ENCODE measurements around the gene FANCL. TPM values are rescaled to one million over a fixed set of nuclear protein-coding genes. Genes with fewer than 3 reads are reported as not detected.

FANCL gene
- total and polyA plus RNA-seq, 7 donors, result 3.9 to 6.4 (median 5.5) TPM

DNA sequence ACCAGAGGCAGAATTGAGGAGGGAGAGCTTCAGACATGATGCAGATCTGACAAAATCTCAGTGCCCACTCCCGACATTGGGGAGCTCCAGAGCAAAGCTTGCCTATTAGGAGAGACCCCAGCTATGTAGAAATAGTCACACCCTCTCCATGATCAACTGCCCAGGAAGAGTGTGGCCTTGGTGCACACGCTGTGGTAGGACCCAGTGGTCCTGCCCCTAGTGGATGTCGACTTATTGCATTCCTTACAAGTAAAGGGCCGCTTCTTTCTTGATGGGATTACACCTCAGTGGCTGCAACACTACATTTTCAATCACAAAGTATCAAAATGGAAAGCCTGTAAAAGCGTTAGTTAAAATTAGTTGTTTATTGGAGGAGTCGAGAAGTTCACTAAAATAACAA lies 130.4 kb downstream of the FANCL start:
- H3K27me3 ChIP-seq (ENCODE audit: insufficient read depth in 3 of 3, low read length in 2 of 3), result no peaks in the 10 kb centered on the region
- intact Hi-C loops (cut with DNase I), result no loop called here
- H3K4me3 ChIP-seq, result no peak overlapping the region
- WGBS, 3 donors, result 94 to 98% (median 96%) methylated on average over 6 of the region's 6 CpGs
- H3K9me3 ChIP-seq, result no peaks in the 10 kb centered on the region
- H3K4me1 ChIP-seq, result no peaks in the 10 kb centered on the region
- no peak for DNase-seq
- ATAC-seq, result no peak
- no peak overlapping the region for H3K27ac ChIP-seq
- no peaks in the 10 kb centered on the region for H3K36me3 ChIP-seq (ENCODE audit: insufficient read depth in 1 of 2, low read depth in 1 of 2)
- TF ChIP-seq, protein P1, sequence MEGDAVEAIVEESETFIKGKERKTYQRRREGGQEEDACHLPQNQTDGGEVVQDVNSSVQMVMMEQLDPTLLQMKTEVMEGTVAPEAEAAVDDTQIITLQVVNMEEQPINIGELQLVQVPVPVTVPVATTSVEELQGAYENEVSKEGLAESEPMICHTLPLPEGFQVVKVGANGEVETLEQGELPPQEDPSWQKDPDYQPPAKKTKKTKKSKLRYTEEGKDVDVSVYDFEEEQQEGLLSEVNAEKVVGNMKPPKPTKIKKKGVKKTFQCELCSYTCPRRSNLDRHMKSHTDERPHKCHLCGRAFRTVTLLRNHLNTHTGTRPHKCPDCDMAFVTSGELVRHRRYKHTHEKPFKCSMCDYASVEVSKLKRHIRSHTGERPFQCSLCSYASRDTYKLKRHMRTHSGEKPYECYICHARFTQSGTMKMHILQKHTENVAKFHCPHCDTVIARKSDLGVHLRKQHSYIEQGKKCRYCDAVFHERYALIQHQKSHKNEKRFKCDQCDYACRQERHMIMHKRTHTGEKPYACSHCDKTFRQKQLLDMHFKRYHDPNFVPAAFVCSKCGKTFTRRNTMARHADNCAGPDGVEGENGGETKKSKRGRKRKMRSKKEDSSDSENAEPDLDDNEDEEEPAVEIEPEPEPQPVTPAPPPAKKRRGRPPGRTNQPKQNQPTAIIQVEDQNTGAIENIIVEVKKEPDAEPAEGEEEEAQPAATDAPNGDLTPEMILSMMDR (IDR thresholded peaks at IDR 0.05), result no peak

DNA sequence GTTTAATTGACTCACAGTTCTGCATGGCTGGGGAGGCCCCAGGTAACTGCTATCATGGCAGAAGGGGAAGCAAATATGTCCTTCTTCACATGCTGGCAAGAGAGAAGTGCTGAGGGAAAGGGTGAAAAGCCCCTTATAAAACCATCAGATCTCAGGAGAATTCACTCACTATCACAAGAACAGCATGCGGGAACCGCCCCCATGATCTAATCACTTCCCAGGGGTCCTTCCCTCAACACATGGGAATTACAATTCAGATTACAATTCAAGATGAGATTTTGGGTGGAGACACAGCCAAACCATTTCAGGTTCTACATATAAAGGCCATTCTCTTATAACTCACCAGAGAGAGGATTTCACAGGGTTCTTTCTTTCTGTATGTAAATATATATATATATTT lies 131.6 kb downstream of the FANCL start:
- Histone ChIP-seq H3K4me1 (no peaks in the 10 kb centered on the region), H3K9me3 (no peaks in the 10 kb centered on the region), H3K4me3 (no peak overlapping the region), H3K27ac (no peak overlapping the region), H3K27me3 (ENCODE audit: insufficient read depth in 3 of 3, low read length in 2 of 3) (no peaks in the 10 kb centered on the region), H3K36me3 (ENCODE audit: insufficient read depth in 1 of 2, low read depth in 1 of 2) (no peaks in the 10 kb centered on the region)
- WGBS, 3 donors, result 90 to 98% (median 98%) methylated on average over 2 of the region's 2 CpGs
- intact Hi-C loops (cut with DNase I), result no loop called here
- ATAC-seq (no peak), DNase-seq (no peak)
- TF ChIP-seq, protein P1 (IDR thresholded peaks at IDR 0.05), result no peak

Other genes starting within 250 kb of the FANCL start
- 10 to 100 TPM; 17.1 to 30.2 (median 24.6) TPM for gene VRK2, start 194.5 kb downstream of the FANCL start, total RNA-seq
- gene VRK2, start 194.5 kb downstream of the FANCL start, polyA plus RNA-seq, result 10 to 100 TPM in 2 of 3 donors, 1 to 10 TPM in 1; 6.2 to 17.7 (median 11.8) TPM